NOMO-1 treated with DMSO at 0.1 percent for 48 hours (cell line): Measurements from ENCODE around the gene MOB1B.
"Not testable (repeated sequence)": the region's sequence is repeated elsewhere in the genome, so short reads cannot be mapped to it uniquely, and the experiment has no call there.

Source experiments
- DNase-seq: peaks from one replicate; lab custom pipeline; 2025; ENCODE audit not compliant: unreplicated experiment; lab: John Stamatoyannopoulos, UW

Gene MOB1B

DNA sequence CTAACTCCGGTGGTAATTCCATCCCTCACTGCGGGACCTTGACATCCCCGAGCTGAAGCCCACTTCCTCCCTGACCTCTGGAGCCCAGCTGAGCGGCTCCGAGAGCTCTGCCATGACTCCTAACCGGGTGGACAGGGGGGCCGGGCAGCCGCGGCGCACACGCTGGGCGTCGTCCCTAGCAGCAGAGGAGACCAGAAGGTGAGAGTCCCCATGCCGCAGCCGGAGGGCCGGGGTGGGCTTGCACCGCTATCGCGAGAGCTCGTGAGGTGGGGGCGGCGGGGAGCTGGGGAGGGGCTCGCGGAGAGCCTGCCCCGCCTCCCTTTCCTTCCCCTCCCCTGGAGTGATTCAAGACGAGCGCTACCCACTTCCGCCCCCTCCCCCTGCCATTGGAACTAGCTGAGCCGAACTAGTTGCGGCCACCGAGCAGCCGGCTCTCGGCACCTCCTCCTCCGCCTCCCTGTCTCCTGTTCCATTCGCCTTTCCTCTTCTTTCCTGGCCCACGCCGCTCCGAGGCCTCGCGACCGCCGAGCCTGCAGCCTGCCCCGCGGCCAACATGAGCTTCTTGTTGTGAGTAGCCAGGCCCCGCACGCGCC is at the start of gene MOB1B:
TSS of gene MOB1B (plus strand) at position 386 of the 593 bp plus-strand sequence. CDS start at position 554, 168 bp downstream.
- peak; percentile 65 for DNase-seq

DNA sequence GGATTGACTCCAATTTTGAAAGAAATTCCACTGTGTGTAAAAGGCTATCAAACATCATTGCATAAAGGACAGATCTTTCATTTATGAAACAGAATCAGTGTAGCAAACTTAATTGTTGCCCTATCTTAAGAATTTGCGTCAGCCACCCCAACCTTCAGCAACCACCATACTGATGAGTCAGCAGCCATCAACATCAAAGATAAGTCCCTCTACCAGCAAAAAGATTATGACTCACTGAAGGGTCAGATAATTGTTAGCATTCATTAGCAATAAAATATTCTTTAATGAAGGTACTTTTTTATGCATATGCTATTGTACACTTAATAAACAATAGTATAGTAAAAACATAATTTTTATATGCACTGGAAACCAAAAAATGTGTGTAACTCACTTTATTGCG is 46.7 kb upstream of the MOB1B start:
- DNase-seq, result no peak

DNA sequence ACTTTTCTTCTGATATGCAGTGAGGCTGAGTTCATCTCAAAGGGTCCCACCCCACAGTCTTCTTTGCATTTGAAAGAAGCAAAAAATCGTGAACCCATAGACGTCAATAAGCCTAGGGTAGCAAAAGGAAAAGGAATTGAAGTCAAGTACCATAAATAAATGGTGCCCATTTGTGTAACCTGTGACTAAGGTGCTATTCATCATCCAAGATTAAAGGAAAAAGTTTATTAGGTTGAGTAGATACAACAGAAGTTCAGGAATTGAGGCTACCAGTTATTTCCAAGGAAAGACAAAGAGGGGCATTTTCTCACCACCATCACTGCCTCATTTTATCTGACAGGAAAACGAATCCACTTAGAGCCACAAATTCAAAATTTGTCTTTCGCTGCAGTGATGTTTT is 43.7 kb upstream of the MOB1B start:
- DNase-seq, result no peak

DNA sequence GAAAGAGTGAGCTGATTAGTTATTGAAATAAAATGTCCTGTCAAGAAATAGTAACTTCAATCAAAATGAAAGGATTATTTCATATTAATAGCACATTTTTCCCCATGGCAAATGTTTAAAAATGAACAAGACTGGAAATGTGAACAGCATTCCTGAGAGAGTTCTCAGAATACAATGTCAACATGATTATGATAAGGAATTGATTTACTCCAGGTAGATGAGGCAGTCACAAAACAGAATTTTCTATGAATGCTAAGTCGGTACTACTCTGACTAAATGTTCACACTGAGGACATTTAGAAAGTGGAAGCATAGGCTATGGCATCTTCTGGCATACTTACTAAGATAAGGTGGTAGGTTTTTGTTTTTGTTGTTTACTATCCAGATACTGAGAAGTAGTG is 43.1 kb upstream of the MOB1B start:
- DNase-seq, result no peak

DNA sequence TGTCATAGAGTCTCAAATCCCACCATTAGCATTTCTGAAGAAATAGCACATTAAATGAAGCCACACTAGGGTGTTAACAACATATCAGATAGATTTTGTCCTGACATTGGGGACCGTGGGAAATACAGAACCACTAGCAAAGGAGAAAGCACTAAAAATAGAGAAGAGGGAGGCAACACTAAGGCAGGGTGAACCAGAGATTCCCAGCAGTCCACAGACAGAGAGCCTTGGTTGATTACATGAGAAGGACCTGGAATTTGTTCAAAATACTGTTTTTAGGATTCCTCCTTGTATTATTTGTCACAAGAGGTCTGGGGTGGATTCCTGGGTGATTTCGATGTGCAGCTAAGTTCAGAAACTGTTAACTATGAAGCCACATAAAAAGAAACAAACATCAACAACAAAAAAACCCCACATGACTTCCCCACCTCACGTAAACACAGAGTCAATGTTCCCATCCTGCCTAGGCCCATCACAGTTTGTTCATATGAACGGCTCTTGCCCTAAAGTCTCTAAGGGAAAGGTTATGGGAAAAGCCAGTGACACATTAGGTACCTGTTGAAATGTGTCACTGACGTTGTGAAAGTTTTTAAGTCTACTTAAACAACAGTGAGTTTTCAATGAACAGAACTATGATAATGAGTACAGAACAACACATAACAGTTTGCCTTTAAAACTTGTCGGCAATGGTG is 38.9 kb upstream of the MOB1B start:
- no peak for DNase-seq

DNA sequence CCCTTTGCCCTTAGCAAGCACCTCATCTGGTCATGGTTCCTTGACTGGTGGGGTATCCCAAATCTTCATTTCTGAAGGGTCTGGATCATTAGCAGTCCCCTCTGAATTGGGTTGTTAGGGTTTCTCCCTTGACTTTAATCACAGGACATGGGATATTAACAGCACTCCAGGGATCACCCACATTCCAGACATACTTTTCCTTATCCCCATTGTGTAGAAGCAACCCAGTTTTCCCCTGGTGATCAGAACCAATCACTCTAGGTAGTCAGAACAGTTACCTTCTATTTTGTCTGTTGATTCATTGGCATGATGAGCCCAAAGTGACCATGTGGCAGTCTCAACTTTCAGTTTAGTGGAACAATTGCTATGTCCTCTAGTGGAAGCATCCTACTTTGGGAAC is 33.4 kb upstream of the MOB1B start:
- no peak for DNase-seq

DNA sequence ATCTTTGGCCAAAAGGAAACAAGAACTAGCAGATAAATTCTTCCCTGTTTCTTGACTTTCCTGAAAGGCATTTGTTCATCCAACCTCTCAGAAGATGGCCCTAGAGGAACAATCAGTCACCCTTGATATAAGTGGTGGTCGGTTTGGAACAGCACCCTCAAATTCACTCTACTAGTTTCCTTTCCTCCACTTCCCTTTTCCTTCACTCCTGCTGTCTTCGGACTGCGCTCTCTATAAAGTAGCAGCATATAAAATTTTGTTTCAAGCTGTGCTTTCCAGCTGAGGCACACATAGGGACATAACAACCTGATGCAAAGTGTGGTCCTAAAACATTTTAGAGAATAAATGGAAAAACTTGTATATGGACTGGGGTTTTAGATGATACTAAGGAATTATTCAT is 29.0 kb upstream of the MOB1B start:
- peak; percentile 4 for DNase-seq

DNA sequence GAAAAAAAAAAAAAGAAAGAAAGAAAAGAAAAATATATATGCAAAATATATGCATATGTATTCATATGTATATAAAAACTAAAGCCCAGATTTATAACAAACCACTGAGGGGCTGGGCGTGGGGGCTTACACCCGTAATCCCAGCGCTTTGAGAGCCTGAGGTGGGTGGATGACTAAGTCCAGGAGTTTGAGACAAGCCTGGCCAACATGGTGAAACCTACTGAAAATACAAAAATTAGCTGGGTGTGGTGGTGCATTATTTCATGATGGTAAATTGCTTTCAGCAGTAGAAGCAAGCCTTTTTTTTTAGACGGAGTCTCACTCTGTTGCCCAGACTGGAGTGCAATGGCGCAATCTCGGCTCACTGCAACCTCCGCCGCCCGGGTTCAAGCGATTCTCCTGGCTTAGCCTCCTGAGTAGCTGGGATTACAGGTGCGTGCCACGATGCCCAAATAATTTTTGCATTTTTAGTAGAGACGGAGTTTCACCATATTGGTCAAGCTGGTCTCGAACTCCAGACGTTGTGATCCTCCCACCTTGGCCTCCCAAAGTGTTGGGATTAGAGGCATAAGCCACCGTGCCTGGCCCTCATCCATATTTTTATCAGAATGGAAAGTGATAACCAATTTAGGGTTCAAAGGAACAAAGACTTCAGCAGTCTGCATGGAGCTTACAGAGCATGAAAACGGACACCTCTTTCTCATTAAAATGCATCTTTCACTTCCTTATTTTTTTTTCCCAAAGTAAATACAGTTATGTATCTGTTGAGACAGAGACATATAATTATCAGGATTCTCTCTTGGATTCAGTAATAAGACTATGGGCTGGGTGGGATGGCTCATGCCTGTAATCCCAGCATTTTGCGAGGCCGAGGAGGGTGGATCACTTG is 27.7 kb upstream of the MOB1B start:
- DNase-seq, result peak; percentile 69

DNA sequence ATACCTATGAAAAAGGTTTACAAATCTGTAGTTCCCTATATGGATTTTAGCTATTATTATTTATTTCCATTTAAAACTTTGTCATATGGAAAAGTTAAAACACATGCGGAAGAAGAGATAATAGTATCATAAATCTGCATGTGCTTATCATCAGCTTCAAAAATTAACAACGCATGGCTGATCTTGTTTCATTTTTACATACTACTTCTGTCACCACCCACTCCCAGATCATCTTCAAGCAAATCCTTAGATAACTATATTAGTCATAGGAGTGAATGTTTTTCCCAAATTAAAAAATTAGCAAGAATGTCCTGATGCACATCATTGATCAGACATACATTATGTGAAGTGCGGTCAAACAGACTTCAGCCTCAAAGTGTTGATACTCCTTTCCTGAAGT is 24.6 kb upstream of the MOB1B start:
- no peak for DNase-seq

DNA sequence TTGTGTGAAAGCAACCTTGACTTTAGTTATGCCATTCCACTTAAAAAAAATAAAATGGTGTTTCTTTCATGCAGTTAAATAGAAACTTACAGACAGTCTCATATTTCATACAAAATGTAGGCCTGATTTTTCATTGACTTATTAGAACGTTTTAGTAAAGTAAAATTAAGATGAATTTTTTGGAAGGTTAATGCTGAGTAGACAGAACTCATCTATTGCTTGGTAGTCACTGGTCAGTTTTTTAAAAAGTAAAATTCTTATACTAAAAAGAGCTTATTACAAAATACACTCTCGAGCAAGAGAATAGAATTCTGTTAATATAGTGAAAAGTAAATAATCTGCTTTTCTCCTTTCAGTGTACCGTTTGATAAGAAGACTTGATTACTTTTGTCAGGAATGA is 21.4 kb upstream of the MOB1B start:
- no peak for DNase-seq

DNA sequence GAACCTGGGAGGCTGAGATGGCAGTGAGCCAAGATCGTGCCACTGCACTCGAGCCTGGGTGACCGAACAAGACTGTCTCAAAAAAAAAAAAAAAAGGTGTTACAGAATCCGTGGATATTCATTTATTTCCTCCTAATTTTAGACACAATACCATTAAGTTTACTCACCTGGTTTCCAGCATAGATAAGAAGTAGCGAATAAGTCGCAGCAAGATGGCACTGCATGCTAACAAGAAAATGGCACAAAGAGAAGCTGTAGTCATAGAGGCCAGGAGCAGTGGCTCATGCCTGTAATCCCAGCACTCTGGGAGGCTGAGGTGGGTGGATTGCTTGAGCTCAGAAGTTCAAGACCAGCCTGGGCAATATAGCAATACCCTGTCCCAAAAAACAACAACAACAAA is 17.0 kb upstream of the MOB1B start:
- no peak for DNase-seq

DNA sequence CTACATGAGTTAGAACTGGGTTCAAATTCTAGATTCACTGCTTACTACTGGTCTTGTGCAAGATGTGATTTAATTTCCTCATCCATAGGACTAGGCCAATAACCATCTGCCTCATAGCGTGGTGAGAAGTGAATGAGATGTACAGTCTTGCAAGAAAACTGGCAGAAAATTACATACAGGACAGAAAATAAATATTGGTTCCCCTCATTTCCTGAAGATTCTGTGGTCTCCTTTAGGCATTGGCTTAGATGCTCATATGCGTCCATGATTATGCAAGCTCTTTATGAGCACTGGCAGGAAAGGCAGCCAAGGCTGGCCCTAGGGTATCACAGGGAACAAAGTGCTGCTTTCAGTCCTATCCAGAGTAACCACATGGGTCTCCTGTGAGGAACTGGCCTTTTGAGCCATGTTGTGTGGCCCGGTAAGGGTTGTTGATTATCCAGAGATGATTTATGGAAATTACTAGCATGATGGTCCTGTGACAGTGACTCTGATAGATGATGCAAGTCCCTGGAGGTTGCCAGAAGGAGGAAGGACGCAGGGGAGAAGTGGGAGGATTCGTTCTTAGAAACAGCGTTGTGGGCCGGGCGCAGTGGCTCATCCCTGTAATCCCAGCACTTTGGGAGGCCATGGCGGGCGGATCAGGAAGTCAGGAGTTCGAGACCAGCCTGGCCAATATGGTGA is 9.9 kb upstream of the MOB1B start:
- DNase-seq, result peak; percentile 84

DNA sequence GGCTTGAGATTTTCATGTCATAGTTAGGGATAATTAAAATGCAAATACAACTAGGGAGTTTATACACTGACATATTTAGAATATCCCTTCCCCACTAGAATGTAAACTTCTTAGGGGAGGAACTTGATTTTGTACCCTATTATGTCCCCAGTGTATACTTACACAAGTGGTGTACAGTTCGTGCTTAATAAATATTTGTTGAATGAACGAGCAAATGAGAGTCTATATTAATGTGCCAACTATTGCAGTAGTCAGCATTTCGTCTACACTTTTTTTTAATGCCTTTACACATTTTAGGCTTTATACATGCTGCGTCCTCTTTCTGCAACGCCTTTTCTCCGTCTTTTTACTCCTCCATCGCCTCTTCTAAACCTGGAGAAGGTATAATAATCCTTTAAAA is 8.4 kb upstream of the MOB1B start:
- no peak for DNase-seq

DNA sequence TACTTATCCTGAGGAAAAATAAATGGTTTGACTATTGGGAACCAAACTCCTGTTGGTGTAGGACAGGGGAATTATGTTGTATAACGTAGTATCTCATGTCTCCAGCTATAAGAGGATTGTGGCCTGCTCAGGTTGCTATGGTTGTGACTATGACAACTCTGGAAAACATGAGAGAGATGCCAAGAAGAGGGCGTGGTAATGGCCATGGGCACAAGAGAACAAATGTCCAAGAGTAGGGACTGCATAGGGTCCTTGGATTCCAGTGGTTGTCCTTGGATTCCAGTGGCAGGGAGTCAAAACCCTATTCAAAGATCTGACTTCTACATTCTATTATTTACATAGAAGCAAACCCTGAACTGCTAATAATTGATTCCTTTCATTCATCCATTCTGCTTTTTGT is 6.8 kb upstream of the MOB1B start:
- no peak for DNase-seq

DNA sequence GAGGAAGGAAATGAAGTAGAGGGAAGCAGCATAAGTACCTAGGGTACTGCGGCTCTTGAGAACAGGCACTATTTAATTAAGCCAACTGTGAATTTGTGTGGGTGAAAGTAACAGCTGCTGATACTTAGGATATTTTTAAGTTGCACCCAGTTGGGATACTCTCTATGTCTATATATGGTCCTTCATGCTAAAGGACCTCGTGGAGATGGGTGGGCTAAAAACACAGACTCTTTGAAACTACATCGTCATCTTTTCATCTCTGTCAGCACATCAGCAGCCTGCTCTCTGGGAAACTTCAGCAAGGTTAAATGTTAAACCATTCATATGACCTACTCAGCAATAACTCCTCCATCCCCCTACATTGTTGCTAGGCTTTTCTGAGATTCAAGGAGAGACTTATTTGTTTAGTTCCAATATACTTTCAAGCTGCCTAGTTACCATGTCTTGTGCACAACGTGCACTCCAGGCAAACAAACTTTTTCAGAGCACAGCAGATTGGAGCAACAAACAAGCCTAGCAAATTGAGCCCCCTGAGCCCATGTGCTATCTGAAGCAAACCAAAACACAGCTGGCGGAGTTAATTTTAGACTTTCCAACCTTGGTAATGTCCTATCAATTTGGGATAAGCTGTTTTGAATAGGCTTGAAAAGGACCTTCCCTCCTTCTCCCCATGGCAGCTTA is 6.2 kb upstream of the MOB1B start:
- DNase-seq, result peak; percentile 51

DNA sequence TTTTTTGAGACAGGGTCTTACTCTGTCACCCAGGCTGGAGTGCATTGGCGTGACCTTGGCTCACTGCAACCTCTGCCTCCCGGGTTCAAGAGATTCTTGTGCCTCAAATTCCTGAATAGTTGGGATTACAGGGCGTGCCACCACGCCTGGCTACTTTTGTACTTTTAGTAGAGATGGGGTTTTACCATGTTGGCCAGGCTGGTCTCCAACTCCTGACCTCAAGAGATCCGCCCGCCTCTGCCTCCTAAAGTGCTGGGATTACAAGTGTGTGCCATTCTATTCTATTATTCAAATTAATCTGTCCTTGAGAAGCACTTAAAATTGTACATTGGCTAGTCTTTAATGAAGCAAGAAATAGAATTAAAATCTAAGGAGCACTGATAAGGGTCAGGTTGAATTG is 3.6 kb upstream of the MOB1B start:
- DNase-seq, result not testable (repeated sequence)

DNA sequence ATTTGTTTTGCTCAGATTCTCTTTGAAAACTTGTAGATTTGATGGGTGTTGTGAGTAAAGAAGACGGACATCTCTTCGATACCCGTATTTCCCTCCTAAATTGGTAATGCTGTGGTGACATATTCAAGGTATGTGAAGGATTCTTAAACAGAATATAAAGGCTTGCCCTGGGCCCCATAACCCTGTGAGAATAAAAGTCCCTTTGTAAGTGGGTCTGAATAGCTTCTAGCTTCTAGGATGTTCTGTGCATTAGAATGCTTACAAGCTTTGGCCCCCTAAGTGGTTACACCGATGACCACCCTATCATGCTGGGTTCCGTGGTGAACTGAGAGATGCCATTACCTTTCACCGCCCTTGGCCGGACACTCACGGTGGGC is 574 bp upstream of the MOB1B start:
- no peak for DNase-seq

DNA sequence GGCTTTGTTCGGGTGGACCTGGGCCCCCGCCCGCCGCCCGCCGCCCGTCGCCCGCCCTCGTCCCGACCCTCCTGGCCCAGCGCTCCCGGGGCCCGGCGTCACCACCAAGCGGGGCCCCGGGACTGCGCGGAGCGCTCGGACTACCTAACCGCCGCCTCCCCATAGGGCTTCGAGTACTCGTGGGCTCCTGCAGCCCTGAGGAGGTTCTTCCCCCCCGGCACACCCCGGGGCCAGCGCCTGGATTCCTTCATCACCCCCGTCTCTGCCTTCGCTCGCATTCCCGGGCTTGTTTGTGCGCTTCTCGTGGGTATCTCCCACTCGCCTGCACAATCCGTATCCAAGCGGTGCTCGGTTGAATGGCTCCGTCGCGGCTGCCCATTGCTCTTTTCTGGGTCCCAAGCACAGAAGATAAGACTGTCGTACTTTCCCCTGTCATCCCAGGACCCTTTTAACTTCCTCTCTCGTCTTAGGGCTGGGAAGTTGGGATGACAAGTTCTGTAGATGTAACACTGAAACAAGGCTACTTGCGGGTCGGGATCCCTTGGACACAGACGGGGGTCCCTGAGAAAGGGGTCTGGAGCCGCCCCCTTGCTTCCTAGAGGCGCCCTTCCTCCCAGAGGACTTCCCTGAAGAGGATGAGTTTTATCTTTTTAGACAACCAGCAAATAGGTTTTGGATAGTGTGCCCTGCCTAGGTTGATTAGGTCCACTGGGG is 565 bp downstream of the MOB1B start:
- DNase-seq, result no peak

DNA sequence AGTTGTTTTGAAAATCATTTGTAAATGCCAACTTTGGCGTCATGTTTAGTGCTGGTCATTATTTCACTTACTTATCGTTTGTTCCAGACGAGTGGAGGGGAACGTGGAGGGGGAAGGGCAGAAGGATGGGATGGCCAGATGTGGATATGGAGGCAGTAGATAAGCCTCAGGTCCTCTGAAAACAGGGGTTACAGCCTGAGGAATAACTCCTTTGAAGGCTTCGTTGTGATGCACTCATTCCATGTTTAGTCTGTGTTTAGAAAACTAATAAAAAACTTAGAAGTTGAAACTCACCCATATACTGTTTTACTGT is 1.1 kb downstream of the MOB1B start:
- no peak for DNase-seq

DNA sequence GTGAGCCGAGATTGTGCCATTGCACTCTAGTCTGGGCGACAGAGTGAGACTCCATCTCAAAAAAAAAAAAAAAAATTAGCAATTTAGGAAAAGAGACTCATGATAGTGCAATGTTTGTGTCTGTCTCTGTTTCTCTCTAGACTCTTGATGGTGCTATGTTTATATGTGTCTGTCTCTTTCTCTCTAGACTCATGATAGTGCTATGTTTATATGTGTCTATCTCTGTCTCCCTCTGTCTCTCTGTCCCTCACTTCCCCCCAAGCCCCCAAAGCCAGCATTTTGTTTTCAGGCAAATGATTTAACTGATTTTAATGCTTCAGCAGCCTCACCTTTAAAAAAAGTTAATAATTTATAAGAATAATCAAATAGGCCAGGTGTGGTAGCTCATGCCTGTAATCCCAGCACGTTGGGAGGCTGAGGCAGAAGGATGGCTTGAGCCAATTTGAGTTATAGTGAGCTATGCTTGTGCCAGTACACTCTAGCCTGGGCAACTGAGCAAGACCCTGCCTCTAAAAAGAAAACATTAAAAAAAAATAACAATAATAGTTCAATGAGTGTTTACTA is 6.9 kb downstream of the MOB1B start:
- DNase-seq, result no peak
